HG03280 (cell line): ENCODE data around the gene PDE9A.

ENCODE experiments used
- ATAC-seq: cut with Tn5 transposase; IDR thresholded peaks from one replicate; pipeline ENCODE4 v1.9.1; 2021; ENCODE audit warnings: mild to moderate bottlenecking, moderate library complexity; ENCODE audit not compliant: unreplicated experiment

Gene PDE9A

DNA sequence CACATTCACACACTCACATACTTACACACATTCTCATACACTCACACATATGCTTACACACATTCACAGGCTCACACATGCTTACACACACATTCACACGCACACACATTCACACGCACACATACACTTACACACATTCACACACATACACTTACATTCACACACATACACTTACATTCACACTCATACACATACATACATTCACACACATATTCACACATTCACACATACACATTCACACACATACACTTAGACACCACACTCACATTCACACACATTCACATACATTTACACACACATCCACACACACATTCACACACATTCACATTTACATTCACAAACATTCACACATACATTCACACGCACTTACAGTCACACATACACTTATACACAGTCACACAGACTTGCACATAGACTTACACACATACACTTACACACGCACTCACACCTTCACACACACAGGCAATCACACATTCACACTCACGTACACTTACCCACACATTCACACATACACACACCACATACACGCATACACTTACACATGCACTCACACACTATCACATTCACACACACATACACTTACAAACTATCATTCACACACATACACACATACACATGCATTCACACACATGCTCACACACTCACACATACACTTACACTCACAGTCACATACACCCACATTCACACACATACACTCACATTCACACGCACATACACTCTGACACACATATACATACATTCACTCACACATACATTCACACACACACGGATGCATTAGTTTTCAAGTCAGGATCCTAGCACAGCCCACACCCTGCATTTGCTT lies 16.8 kb downstream of the PDE9A start:
- no peak for ATAC-seq

DNA sequence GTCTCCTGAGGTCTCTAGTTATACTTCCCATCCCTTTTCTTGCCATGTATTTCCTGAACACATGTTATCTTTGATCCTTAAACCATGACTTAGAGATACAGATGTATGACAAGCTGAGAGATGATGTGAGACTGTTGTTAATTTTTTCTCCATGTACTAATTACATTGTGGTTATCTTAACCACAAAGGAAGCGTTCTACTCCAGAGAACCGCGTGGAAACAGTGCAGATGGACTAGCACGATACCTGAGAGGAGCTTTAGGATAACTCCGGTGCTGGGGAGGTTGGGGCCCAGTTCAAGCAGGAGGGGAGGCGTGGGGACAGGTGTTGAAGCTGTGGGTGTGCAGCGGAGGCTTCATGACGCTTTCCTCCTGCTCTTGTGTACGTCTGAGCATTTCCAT lies 17.5 kb downstream of the PDE9A start:
- no peak for ATAC-seq

DNA sequence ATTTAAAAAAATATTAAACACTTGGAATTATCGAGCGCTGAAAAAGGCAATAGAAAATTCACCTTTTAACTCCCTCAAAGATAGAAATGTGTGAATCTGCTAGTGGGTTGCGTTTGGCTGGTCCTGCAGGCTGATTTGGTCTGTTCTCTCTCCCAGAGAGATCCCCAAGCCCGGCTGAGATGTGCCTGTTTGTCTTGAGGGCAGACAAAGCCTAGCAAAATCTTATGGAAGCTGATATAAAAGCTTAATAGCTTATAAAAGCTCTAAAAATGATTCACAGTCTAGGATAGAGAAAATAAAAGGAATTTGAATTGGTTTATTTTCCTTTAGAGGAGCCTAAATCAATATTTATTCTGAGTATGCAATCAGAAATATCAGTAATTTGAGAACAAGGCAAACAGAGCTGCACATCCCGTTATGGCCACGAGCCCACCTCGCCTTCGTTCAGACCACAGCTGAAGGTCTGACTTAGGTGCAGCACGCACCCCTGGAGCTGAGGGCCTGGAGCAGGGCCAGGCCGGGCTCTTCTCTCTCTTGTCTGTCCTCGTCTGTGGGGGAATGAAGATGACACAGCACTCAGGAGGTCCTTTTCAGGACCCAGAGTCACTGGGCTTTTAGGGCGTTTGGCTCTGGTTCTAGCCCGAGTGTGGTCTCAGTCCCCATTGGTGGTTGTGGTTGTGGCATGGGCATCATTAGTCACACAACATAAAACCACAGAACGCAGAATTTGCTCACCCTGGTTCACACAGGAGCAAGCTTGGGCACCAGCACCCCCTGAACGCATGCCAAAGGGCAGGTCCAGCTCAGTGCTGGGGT lies 18.6 kb downstream of the PDE9A start:
- ATAC-seq, result no peak

DNA sequence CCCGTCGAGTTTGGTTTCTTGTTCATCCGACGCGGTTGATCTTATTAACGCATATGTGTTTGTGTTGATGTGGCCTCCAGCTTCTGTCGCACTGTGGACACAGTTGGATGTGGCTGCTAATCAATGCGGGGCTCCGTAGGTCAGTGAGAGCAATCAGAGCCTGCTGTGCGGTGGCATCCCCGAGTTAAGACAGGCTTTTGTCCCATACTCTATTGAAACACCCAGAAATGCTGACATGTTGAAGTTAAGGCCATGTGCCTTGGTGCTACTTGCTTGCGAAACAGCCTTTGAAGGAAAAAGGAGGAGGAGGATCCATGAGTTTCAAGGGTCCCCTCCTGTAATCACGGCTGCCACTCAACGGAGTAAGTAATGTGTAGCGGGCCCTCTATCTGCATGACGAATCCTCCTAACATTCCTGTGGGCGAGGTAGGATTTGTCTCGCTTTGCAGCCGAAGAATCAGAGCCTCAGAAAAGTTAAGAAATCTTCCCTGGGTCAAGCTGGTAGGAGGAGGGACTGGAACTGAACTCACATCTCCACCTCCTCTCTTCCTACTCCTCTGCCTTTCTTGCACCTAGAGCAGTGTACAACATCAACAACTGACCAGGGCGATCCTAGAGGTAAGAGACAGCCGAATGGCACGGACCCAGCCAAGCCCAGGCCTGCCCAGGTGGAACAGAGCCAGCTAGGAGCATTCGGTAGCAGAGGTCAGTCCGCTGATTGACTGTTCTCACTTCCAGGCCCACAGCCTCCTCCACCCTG lies 19.5 kb downstream of the PDE9A start:
- ATAC-seq, result no peak

DNA sequence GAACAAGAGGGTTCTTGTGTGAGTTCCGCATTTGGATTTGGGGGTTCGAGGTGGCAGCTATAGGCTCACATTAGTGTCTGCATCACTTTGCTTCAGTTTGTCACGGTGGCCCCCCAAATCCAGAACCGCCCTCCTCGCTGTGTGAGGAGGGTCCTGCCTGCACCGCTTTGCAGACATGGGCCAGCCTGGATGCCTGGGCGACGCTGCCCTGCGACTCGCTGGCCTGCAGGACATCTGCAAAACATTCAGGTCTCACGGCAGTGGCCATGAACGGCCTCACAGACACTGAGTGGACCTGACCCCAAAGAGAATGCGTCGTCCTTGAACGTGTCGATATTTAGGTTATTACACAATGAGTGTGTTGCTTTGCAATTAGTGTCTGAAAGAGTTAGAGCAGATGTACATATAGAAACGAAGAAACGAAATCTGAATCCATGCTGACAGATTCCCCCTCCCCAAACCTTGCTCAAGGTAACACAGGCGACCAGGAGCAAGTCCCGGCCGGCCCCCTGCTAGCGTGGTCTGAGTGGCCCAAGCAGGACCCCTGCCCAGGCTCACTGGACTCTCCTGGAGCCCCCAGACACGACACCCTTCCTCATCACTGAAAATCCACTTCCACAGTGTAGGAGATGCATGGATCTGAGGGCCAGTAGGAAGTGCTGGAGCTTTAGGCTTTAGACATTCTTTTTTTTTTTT lies 20.4 kb downstream of the PDE9A start:
- ATAC-seq, result no peak

DNA sequence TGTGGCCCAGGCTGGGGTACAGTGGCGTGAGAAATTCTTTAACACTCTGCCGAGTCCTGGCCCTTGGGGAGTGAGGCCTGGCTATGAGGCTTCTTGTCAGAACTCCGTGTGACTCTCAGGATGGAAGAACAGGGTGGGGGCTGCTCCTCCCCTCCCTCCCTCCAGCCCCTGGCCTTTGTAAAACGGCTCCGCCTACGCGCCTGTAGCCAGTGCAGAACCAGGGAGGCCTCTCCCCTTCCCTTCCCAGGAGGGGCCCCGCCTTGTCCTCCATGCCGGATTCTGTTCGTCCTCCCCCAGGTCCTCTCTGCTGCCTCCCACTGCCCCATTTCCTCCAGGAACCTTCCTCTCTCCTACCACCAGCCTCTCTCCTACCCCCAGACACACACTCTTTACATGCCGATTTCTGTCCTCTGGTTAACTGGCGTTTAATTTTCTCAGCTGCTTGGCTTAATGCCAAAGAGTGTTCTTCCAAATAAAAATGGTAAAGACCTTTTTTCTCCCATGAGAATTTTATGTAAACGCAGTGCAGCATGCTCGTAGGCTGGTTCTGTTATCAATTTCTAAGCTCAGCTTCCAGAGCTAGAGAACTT lies 21.0 kb downstream of the PDE9A start:
- no peak for ATAC-seq

DNA sequence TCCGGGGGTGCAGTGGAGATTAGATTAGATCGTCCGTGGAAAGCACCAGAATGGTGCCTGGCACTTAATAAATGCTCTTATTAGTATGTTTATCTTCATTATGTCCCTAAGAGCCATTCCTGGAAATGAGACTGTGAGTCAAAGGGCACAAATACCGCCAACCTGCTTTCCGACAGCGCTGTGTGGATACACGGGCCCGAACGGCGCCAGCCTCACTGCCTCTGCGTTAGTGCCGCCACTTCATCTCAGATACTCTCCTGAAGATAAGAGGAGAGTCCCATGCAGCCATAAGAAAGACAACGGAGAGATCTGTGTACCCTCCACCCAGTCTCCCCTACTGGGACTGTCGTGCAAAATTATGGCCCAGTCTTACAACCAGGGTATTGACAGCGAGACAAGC lies 22.0 kb downstream of the PDE9A start:
- ATAC-seq, result no peak

DNA sequence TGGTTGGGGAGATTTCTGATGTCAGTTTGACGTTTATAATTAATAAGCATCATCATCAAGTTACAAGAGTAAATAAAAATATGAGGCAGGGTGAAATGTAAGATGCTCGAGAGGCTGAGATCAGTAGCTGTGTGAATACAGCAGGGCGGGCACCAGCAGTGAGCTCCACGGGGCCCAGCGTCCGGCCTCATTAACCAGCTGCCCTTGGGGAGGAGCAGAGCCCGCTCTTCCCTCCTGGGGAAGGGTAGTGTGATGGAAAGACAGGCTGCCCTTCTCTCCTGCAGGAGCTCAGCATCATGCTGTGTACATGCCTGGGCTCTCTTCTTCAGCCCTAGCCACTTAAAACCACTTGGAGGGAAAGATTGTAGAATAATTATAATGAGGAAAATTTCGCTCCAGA lies 23.4 kb downstream of the PDE9A start:
- ATAC-seq, result no peak

DNA sequence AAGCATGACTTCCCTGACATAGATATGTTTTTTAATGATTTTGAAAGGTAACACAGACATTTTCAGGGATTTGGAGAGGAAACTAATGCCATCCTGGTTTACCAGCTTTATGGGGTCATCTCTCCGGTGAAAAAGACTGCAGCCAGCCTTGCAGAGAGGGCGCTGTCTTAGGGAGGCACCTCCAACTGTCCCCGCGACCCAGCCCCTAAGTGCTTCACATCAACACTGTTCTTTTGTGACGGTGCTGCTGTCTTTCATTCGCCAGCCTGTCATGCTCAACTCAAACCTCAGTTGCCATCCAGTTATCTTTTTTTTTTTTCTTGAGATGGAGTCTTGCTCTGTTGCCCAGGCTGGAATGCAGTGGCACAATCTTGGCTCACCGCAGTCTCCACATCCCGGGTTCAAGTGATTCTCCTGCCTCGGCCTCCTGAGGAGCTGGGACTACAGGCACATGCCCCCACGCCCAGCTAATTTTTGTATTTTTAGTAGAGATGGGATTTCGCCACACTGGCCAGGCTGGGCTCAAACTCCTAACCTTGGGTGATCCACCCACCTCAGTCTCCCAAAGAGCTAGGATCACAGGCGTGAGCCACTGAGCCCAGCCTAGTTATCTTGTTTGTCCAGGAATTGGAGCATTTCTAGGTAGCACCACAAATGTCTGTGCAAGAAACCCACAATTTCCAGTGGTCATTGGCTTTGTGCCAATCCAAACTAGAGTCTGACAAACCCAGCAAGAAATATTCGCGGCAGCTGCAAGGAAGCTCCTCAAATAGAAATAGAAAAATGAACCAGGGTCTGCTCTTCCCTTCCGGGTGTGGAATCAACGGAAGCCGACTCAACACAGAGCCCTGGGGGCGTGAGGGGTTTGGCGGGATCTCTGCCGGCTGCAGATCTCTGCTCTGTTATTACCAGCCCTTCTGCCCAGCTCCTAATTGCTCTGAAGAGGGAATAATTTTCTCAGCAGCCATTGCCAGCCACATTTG lies 24.2 kb downstream of the PDE9A start:
- no peak for ATAC-seq

DNA sequence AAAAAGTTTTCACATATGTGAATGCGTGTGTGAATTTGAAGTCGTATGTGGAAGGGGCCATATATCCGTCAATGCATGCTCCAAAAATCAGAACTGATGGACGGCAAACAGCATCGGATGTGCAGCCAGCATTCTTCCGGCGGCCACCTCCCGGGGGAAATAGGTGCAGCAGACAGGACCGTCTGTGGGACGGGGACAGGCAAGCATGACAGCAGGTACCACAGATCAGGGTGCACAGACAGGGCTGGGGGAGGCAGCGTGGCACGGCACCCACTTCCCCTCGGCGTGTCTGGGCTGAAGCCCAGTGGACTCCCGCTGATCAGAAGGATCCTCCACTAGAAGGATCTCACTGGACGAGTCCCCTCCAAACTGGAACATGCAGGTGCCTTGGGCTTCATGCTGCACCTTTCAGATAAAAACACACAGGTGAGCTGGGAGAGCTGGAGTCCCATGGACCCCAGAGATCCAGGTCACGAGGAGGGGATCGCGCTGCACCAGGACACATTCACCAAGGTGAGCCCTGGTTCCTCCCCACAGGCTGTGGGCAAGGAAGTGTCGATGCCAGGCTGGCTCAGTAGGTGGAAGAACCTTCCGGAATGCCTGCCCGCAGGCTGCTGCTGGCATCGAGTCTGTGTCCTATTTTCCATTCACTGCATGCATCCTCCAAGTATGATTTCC lies 25.3 kb downstream of the PDE9A start:
- ATAC-seq, result no peak

DNA sequence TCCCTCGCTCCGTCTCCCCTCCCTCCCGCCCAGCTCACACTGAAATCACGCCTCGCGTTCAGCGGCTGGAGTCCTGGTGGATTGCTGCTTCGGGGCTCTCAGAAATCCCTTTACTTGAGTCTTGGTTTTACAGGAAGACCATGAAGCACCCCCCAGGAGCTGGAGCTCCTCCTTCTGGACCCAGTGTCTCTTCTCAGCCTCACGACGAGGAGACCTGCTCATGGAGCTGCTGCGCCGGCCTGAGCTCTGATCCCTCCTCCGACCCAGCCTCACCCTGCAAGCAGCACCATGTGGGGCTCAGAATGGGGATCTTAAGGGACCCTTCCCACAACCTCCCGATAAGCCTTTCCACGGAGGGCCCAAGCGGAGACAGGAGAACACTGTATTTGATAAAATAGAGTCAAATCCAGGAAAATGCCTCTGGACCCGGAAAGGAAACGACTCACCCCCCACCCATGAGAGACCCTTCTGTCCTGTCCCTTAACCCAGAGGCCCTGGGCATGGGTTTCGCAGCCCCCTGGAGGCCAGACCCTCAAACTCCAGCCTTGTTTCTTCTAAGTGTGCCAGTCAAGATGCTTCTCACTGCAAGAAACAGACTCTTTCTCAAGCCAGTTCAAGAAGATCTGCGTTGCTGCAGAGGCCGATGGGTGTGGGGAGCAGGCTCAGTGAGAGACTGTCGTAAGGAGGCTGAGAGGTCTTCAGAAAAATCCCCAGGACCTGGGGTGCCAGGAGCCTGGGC lies 26.1 kb downstream of the PDE9A start:
- no peak for ATAC-seq

DNA sequence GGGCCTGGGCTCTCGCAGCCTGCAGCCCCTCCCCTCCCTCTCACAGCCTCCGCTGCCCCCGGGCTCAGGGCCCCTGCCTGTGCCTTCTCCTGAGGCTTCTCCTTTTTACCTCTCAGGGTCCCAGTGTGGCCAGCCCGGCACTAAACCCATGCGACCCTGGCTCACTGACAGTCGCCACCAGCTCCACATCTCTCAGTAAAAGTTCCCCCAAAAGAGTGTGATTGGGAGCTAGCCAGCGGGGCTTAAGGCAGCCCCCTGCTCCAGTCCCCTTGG lies 26.6 kb downstream of the PDE9A start:
- ATAC-seq, result no peak

DNA sequence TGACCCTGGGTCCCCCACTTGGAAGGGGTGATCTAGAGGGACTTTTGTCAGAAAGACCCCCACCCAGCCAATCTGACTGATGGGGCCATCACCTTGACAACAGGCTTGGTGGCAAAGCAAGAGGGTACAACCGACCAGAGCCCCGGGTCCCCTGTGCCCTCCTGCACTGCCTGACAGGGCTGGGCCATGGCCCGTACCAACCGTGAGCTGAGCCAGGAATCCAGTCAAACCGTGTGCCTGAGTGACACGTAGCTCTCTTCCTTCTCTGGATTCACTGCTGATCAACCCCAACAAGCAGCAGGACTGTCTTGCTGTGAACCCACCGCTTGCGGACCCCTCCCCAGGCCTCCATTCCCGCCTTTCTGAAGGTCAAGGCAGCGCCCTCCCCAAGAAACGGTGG lies 27.0 kb downstream of the PDE9A start:
- no peak for ATAC-seq

DNA sequence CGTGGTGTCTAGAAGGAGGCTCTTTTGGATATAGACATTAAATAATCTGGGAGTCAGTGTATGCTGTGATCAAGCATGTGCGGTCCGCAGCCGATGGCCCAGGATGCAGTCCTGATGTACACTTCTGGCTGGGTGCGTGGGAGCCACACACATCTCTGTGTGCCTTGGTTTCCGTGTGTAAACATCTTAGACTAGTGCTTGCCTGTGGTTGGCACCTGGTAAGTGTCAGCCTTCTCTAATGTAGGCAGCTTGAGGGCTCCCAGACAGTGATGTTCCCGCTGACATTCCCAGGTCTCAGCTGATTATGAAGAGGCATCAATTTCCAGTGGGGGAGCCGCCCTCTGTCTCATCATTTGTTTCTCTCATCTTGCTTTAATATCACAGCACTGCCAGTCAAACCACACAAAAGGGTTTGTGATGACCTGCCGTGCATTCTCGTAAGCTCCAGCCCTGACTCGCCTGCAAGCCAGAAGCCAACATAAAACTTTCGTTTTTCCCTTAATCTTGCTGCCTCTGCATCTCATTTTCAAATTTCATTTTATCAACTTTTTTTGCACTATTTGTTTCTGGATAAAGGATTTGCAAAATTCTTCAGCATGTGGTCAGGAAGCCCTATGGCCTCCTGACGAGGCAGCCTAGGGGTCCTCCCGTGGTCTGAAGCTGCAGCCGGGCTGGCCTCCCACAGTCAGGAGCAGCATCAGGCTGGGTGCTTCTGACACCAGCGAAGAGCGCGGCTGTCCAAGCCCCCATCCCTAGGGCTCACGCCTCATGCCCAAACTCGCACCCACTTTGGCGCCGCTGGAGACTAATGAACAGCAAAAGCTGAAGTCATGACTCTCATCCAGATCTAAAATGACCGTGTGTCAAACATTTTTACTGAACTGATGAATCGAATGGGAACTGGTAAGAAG lies 28.1 kb downstream of the PDE9A start:
- no peak for ATAC-seq

DNA sequence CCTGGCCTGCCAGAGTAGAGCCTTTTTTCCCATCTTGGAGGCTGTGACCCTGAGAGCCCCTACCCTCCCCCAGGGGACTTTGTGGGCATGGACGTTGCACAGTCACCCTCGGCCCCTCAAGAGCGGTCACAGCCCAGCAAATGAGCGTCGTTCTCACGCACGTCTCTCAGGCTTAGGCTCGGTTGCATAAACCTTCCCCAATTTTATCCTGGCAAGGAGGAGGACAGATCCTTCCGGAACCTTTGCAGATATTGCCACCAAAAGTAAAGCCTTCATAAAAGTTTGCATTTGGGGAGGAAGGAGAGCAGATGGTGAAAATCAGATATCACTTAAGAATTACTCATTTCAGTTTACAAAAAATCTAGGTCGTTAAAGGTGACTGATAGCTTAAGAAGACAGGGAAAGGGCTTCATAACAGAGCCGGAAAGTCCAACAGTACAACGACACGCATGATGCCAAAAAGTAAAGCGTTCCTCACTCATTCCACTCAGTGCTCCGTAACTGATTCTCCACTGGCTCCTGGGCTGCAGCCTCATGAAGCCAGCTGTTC lies 29.3 kb downstream of the PDE9A start:
- ATAC-seq, result no peak

DNA sequence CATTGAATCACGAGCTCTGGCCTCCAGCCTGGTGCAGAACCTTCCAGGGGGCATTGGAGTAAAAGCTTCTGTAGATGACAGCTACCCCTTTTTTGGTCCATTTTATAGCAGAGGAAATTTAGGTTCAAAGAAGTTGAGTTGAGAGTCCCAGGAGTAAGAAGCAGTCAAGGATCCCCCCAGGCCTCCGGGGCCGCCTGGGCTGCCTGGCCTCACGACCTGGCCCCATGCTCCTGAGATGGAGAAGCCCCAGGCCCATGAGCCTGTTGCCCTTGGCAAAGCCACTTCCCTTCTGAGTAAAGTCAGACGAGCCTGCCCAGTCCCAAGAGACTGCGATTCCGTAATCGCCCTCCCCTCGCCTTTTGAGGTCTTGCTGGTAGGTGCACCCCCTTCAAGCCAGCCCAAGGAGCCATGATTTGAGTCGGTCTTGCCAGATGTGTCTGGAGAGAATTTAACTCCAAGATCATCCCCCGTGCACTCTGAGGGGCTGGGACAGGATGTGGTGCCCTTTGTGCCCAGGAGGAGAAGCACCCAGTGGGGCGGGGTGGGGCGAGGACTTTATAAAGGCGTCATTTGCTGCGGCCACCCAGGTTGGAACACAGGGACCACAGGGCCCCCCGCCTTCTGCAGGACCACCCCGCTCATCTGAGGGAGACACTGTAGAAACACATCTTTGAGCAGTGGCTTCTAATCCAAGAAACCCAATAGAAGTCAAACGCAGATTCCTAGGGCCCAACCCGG lies 30.1 kb downstream of the PDE9A start:
- ATAC-seq, result no peak
